Stimulated activated CD4-positive, alpha-beta T cell treated with anti-CD3 and anti-CD28 coated beads, Interleukin-12 subunit alpha, Interleukin-12 subunit beta, amount 100 ng/mL, for 4 hours (primary cell): ENCODE data around the gene ZIC5.

ENCODE experiments used
- DNase-seq: peaks from one replicate; pipeline ENCODE4 v3.0.0-alpha.2; 2020

The ZIC5 gene

DNA sequence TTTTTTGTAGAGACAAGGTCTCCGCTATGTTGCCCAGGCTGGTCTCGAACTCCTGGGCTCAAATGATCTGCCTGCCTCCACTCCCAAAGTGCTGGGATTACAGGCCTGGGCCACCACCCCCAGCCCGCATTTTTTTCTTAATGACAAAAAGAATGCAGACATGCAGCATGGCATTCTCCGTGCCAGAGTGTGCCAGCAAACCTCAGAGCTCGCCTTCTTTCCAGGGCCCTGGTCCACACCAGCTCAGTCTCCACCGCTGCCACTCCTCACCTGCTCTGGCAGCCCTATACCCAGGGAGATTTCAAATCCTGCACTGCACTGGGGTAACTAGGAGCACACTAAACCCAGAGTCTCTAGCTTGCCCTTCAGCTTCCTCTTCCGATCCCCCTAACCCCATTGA lies 41.7 kb downstream of the ZIC5 start:
- no peak for DNase-seq

DNA sequence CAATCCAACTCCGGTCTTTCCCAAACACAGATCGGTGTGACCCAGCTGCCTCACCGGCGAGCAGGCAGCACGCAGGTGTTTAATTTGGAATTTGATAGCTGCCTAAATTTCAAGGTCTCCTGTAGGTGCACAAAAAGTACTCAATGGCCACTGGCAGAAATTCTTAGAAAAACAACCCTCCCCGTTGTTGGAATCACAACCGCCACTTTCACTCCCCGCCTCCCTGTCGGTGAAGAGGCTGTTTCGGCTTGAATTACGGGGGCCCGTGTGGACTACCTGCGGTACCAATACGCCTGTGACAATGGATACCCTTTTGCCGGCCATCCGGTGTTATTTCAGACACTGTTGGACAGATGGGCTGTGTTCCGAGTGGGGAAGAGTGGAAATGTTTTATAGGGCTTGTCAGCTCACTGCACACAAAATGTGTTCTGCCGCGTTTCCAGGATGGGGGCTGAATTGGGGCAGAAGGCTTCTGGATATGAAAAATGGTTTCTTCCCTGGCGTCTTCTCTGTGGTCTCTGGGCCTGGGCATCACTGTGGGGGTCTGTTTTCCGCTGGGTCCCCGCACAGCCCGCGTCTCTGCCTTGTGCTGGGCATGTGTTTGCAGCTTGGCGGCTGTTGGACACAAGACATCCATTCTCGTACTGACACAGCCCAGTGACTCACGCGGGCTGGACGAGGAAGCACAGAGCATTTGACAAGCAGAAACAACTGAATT lies 45.4 kb downstream of the ZIC5 start:
- DNase-seq: no peak

- DNase-seq: no peak
These were observed 47.5 kb downstream of the ZIC5 start for GRCh38 chr13:99923877-99924582.

DNA sequence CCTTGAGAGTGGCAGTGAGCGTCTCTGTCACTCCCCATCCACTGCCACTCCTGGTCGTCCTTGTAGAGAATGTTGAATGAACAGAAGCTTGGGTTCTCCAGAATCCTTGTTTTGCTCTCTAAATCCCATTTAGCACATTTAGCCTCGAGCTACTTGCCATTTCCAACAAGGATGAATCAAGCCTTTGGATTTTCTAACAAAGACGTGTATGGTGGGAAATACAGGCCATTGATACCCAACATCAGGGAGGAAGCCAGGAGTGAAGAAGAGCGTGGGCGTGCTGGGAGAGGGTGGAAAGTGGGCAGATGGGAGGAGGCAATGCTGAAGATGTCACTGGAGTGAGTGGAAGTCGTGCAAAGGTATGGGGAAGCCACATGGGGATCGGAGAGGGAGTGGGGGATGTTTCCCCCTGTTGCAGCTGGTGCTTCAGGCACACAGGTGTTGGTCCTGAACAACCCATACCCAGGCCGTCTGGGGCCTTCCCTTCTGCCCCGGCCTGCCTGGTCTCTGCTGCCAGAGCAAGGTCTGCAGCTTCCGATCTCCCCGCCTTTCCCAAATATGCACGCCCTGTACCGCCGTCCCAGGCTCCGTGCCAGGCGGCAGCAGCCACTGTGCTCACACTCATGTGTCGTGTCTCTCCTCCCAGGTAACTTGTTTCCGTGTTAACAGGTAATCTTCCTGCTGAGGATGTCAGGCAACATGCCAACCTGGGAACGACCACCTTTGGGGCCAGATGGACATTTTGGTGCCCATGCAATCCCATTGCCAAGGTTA lies 48.7 kb downstream of the ZIC5 start:
- DNase-seq: no peak

- DNase-seq: no peak
These were observed 52.4 kb downstream of the ZIC5 start for GRCh38 chr13:99919132-99919531.

GRCh38 chr13:99916366-99917103 lies 55.0 kb downstream of the ZIC5 start:
- no peak for DNase-seq

DNA sequence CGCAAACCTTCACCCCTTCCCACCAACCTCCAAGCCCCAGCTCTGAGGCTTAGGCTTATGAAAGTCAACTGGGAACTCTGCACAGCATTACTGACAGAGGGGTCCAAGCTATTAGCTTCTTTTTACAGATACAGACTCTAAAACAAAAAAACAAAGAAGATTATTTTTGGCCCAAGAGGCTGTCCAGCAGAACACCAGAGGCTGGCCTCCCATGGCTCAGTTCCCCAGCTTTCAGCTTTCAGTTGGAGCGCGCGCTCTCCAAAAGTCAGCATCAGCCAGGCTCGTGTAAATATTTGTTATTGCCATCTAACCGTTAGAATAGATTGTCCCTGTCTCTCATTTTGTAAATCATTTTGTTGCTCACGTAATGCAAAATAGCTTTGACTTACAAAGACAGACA lies 58.4 kb downstream of the ZIC5 start:
- no peak for DNase-seq
